Gastroesophageal sphincter (tissue), 3 donors: ENCODE measurements around the gene RAB6A.

Experiments used
- EP300 ChIP-seq: sonication (generic); formaldehyde crosslinking; IDR thresholded peaks from one replicate; pipeline ENCODE4 v1.6.1; 2017; ENCODE audit warnings: antibody characterized with exemption, mild to moderate bottlenecking
- POLR2A ChIP-seq, 2 donors: fragments of 450-650 bp; IDR thresholded peaks; one replicate each; pipeline ENCODE4 v1.6.1; 2017; ENCODE audit warnings: antibody characterized with exemption in 2 of 2, mild to moderate bottlenecking in 2 of 2, moderate library complexity in 1 of 2
- POLR2AphosphoS5 ChIP-seq: sonication (generic); formaldehyde crosslinking; IDR thresholded peaks from one replicate; pipeline ENCODE4 v1.6.1; 2017; ENCODE audit warnings: antibody characterized with exemption
- TF ChIP-seq, protein P1 (sequence below), 4 experiments: fragments of 200-600 bp in 2 of 4; fragments of 450-650 bp in 2 of 4; sonication (generic) in 1 of 4; IDR thresholded peaks; one replicate each; pipeline ENCODE4 v1.5.1; 2017 to 2019; ENCODE audit warnings: antibody characterized with exemption in 4 of 4, mild to moderate bottlenecking in 2 of 4, moderate library complexity in 2 of 4

DNA sequence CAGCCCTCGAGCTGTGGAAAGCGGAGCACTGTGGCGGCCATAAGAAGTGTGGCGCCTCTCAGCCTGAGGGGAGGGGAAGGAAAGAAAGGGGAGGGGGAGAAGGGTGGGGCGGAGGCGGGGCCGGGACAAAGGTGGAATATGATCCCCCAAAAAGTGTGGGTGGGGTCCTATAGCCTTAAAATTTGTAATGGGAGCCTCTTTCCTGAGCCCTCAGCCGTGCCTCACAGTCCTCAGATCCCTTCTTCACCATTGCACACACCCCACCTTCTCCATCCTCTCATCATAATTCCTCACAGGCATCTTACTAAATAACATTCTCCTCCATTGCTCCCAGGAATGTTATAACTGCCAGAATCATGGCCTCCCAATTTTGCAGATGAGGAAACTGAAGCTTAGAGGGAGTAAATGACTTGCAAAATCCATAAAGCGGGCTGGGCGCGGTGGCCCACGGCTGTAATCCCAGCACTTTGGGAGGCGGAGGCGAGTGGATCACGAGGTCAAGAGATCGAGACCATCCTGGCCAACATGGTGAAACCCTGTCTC lies 600 bp upstream of the RAB6A start:
- TF ChIP-seq, protein P1, sequence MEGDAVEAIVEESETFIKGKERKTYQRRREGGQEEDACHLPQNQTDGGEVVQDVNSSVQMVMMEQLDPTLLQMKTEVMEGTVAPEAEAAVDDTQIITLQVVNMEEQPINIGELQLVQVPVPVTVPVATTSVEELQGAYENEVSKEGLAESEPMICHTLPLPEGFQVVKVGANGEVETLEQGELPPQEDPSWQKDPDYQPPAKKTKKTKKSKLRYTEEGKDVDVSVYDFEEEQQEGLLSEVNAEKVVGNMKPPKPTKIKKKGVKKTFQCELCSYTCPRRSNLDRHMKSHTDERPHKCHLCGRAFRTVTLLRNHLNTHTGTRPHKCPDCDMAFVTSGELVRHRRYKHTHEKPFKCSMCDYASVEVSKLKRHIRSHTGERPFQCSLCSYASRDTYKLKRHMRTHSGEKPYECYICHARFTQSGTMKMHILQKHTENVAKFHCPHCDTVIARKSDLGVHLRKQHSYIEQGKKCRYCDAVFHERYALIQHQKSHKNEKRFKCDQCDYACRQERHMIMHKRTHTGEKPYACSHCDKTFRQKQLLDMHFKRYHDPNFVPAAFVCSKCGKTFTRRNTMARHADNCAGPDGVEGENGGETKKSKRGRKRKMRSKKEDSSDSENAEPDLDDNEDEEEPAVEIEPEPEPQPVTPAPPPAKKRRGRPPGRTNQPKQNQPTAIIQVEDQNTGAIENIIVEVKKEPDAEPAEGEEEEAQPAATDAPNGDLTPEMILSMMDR (IDR thresholded peaks at IDR 0.05): no peak
- TF ChIP-seq POLR2A (IDR thresholded peaks at IDR 0.05) (no peak), EP300 (no peak), POLR2AphosphoS5 (peak; percentile 99)
